ENCODE measurements around the gene CNOT2. TPM values are rescaled to one million over a fixed set of nuclear protein-coding genes. Genes with fewer than 3 reads are reported as not detected.

The CNOT2 gene
- total RNA-seq, 1 donor from 2014 or later, result 79.4 TPM

GRCh38 chr12:70268972-70269371 lies 25.7 kb downstream of the CNOT2 start:
- no peak for DNase-seq (ENCODE audit: low read depth, low spot score)
- Mint-ChIP-seq H3K9me3 (no peaks in the 10 kb centered on the region), H3K36me3 (ENCODE audit: low read depth) (peaks cover 15% of the 10 kb centered on the region), H3K27me3 (ENCODE audit: low read depth) (no peaks in the 10 kb centered on the region), H3K27ac (ENCODE audit: unreplicated experiment) (no peak overlapping the region), H3K4me3 (no peak overlapping the region), H3K4me1 (peaks cover 33% of the 10 kb centered on the region)
- no peak for TF ChIP-seq CTCF (conservative IDR thresholded peaks at IDR 0.05)

GRCh38 chr12:70270108-70270507 lies 26.9 kb downstream of the CNOT2 start:
- H3K27me3 Mint-ChIP-seq (ENCODE audit: low read depth), result no peaks in the 10 kb centered on the region

GRCh38 chr12:70271025-70271424 lies 27.8 kb downstream of the CNOT2 start:
- Mint-ChIP-seq H3K4me3 (no peak overlapping the region), H3K4me1 (peaks cover 19% of the 10 kb centered on the region), H3K9me3 (peaks cover 8% of the 10 kb centered on the region), H3K36me3 (ENCODE audit: low read depth) (peaks cover 25% of the 10 kb centered on the region), H3K27ac (ENCODE audit: unreplicated experiment) (peak overlapping the region; percentile 31), H3K27me3 (ENCODE audit: low read depth) (no peaks in the 10 kb centered on the region)
- no peak for DNase-seq (ENCODE audit: low read depth, low spot score)
- TF ChIP-seq CTCF (conservative IDR thresholded peaks at IDR 0.05), result no peak

More at GRCh38 chr12:70270108-70270507, 26.9 kb downstream of the CNOT2 start:
- Mint-ChIP-seq H3K36me3 (ENCODE audit: low read depth) (peaks cover 19% of the 10 kb centered on the region), H3K4me1 (peaks cover 21% of the 10 kb centered on the region), H3K27ac (ENCODE audit: unreplicated experiment) (no peak overlapping the region), H3K9me3 (peaks cover 5% of the 10 kb centered on the region), H3K4me3 (no peak overlapping the region)
- no peak for TF ChIP-seq CTCF (conservative IDR thresholded peaks at IDR 0.05)
- no peak for DNase-seq (ENCODE audit: low read depth, low spot score)

- peaks cover 8% of the 10 kb centered on the region for H3K9me3 Mint-ChIP-seq
- H3K4me1 Mint-ChIP-seq, result peaks cover 16% of the 10 kb centered on the region
- H3K36me3 Mint-ChIP-seq (ENCODE audit: low read depth), result peaks cover 23% of the 10 kb centered on the region
- H3K4me3 Mint-ChIP-seq, result no peak overlapping the region
- DNase-seq (ENCODE audit: low read depth, low spot score), result no peak
- H3K27me3 Mint-ChIP-seq (ENCODE audit: low read depth), result no peaks in the 10 kb centered on the region
- H3K27ac Mint-ChIP-seq (ENCODE audit: unreplicated experiment), result no peak overlapping the region
- TF ChIP-seq CTCF (conservative IDR thresholded peaks at IDR 0.05), result no peak
These were observed 29.3 kb downstream of the CNOT2 start for GRCh38 chr12:70272510-70272909.

GRCh38 chr12:70275045-70275444 lies 31.8 kb downstream of the CNOT2 start:
- Mint-ChIP-seq H3K9me3 (peaks cover 8% of the 10 kb centered on the region), H3K4me3 (no peak overlapping the region), H3K4me1 (peaks cover 12% of the 10 kb centered on the region), H3K36me3 (ENCODE audit: low read depth) (peaks cover 29% of the 10 kb centered on the region), H3K27ac (ENCODE audit: unreplicated experiment) (no peak overlapping the region), H3K27me3 (ENCODE audit: low read depth) (no peaks in the 10 kb centered on the region)
- no peak for TF ChIP-seq CTCF (conservative IDR thresholded peaks at IDR 0.05)
- DNase-seq (ENCODE audit: low read depth, low spot score), result no peak

GRCh38 chr12:70277973-70278372 lies 34.7 kb downstream of the CNOT2 start:
- Mint-ChIP-seq H3K4me3 (no peak overlapping the region), H3K27ac (ENCODE audit: unreplicated experiment) (no peak overlapping the region), H3K4me1 (peaks cover 5% of the 10 kb centered on the region), H3K9me3 (peaks cover 8% of the 10 kb centered on the region), H3K36me3 (ENCODE audit: low read depth) (peaks cover 27% of the 10 kb centered on the region), H3K27me3 (ENCODE audit: low read depth) (no peaks in the 10 kb centered on the region)
- DNase-seq (ENCODE audit: low read depth, low spot score), result no peak
- no peak for TF ChIP-seq CTCF (conservative IDR thresholded peaks at IDR 0.05)
